ENCODE results near the gene ERC2. TPM values are rescaled to one million over a fixed set of nuclear protein-coding genes. Genes with fewer than 3 reads are reported as not detected.

ERC2 gene
- total RNA-seq, 1 donor from 2014 or later = 0.53 TPM

DNA sequence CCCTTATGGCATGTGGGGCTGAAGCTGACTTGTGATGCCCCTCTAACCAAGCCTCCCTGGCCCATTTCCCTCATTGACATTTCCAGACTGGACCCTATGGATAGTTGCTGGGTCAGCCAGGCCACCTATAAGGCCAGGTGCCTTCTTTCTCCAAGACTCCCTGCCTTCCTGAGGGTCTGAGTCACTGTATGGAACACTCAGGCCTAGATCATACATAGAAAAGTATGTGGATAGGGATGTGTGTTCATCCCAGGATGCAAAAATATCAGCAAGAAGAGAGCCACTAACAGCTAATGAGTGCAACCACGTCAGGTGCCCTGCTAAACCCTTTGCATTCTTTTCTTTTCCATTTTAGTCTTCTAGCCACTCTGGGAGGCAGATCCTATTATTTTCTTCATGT lies 812.7 kb downstream of the ERC2 start:
- DNase-seq (ENCODE audit: low read depth, low spot score) = no peak

DNA sequence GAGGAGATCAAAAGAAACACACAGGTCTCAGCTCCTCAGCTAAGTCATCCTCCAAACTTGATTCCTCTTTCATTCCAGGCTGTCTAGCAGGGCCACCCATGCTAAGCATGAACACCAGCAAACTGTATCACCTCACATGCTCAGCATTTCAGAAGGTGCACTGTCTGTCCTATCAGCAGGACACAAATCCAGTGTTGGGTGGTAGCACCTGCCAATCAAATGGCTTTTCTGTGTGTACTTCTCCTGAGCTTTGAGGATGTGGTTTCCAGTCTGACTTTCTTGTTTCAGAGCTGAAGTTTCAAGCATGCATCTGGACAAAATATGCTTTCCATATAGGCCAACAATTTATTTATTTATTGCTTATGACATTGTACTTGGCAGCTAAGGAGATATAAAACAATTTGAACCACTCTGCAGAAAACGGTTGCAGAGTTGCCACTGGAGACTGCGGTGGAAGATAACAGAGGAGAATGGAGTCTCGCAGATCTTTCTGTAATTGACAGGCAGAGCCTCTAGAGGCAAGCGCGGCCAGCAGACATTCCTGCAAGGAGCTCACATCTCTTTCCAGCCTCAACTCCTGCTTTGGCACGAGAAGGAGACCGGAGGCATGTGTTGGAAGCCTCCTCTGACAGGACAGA lies 814.0 kb downstream of the ERC2 start:
- no peak for DNase-seq (ENCODE audit: low read depth, low spot score)

DNA sequence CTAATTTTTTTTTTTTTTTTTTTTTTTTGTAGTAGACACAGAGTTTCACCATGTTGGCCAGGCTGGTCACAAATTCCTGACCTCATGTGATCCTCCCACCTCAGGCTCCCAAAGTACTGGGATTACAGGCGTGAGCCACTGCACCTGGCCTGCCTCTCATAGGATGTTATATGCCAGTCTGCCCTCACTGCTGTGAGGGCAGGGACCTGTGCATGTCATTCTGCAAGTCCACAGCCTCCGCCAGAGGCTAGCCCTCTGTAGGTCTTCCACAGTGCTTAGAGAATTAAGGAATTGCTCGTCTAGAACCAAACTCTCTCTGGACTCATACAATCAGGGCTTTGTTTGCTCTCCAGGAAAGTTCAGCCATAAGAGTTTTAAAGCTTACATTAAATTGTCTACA lies 817.3 kb downstream of the ERC2 start:
- DNase-seq (ENCODE audit: low read depth, low spot score) = no peak

DNA sequence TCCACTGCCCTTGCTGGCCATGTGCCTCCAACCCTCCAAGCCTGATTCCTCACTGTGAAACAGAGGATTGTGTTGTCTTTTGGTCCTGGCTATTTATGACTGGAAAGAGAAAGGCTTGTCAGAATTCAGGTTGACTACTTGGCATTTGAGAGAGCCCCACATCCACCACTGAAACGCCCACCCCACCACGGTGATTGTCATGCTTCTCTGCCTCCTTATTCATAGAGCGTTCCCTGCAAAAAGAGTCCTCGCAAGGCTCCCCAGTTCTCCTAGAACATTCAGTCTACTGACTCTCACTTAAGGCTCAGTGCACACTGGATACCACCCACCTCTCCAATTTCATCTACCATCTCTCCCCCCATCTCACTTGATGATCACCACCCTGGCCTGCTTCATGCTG lies 818.3 kb downstream of the ERC2 start:
- no peak for DNase-seq (ENCODE audit: low read depth, low spot score)

DNA sequence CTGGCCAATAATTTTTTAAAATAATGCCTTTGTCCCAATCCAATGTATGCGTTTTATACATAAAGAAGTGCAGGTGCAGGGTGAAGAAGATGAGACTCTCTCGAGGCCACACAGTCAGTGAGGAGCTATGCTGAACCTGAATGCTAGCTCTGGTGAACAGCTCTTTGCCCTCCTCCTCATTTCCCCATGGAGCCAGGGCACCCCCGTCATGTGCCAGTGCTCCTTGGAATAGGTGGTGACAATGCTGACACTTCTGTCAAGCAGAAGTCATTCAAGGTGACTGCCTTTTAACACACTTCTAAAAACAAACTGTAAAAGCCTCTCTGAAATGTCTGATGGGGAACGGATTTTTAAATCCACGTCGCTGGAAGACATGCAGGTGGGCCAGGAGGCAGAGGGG lies 818.7 kb downstream of the ERC2 start:
- DNase-seq (ENCODE audit: low read depth, low spot score) = no peak

DNA sequence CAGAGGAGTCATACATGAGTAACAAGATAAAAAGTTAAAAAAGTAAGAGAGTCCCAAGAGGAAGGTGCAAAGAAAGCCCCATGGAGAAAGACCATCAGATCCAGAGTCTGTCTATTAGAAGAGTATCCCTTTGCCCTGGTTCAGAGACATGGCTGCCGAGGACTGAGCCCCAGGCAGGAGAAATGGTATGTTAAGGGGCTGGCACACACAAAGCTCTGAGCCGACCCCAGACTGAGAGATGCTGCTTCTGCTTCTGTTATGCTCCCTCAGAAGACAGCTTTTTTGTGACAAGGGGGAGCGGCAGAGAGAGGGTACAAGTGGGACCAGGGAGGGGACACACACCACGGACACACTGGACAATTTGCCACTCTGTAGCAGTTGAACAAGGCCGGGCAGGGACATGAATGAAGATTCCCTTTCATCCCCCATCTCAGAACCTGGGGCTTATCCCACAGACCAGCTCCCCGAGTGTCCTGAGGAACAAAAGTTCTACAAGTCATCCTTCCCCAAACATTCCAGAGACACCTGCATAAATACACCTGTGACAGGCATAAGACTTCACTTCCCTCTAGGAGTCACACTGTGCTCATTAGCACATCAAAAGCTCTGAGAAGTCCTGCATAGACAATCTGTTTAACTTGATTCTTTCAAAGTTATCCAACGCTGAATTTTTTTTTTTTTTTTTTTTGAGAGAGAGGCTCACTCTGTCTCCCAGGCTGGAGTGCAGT lies 819.5 kb downstream of the ERC2 start:
- no peak for DNase-seq (ENCODE audit: low read depth, low spot score)

DNA sequence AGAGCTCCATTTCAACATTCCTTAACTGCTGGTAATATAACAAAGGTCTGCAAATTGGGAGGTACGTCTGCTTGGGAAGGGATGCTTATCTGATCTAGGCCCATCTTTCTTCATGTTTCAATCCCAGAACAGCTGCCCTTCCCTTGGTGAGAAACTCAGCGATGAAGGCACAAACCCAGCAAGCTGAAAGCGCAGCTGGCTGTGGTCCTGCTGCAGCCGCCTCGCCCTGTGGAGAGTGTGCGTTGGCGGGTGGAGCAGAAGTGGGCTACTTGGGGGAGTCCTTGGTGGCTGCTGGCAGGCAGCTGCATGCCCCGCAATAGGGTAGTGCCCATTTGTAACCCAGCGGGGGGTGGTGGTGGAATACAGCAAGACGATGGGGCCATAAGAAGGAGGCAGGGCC lies 820.6 kb downstream of the ERC2 start:
- no peak for DNase-seq (ENCODE audit: low read depth, low spot score)

DNA sequence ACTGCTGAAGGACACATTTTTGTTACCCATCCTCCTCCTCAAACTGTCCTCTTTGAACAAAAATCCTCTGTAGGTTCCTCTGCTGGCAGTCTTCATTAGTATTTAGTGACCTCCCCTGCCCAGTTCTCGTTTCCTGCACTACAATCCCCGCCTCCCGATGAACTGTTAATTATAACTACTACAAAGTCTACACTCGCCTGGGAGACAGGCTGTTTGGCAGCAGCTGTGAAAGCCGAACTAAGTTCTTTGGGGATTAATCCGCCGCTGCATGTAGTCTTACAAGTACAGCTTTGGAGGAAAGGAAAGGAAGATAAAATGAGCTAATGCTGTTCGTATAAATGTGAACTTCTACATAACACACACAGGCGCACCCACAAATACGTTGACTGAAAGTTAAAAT lies 821.2 kb downstream of the ERC2 start:
- DNase-seq (ENCODE audit: low read depth, low spot score) = no peak

DNA sequence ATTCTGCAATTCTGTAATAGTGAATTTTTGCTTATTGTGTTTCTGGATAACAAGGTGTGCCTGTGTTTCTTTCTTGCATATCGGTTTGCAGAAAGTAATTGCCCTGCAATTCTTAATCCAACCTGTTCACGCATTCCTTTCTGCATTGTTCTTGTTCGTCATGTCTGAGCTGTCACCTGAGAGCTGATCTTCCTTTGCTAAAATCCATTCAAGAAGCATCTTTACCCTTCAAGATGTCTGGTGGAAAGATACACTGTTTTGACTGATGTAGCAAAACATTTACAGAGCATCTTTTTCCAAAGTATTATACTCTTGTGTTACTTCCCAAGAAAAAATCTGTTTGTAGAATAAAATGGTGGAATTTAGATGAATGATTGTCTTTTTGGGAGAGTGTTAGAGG lies 822.1 kb downstream of the ERC2 start:
- DNase-seq (ENCODE audit: low read depth, low spot score) = no peak

DNA sequence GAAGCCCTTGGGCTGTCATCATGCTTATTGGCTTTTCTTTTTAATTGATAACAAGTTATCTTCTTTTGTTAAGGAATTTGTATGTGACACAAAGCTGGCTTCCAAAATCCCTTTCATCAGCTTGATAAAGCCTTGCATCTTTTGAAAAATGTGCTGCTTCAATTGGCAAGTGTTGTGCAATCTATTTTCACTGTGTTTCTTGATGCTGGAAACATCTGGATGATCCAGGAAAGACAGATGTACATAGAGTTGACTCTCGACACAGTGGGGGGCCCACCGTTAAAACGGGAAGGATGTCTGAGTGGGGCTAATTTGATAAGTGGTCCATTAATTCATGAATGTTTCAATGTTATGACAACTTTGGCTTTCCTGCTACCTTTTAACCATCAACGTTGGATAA lies 822.8 kb downstream of the ERC2 start:
- DNase-seq (ENCODE audit: low read depth, low spot score) = no peak

DNA sequence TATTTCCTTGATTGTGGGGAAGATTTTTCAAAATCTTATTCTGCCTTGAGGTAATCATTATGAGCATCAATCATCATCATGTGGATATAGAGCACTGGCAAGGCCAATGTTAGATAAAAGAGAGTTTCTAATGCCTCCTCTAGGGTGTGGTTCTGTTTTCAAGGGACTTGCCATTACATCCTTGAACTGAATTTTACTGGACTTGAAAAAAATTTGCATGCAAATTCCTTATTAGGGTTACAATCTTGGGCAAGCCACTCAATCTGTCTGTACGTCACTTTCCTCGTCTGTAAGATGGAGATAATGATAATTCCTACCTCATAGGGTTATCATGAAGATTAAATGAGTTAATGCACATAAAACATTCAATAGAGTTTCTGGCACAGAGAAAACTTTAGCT lies 825.0 kb downstream of the ERC2 start:
- DNase-seq (ENCODE audit: low read depth, low spot score) = no peak

DNA sequence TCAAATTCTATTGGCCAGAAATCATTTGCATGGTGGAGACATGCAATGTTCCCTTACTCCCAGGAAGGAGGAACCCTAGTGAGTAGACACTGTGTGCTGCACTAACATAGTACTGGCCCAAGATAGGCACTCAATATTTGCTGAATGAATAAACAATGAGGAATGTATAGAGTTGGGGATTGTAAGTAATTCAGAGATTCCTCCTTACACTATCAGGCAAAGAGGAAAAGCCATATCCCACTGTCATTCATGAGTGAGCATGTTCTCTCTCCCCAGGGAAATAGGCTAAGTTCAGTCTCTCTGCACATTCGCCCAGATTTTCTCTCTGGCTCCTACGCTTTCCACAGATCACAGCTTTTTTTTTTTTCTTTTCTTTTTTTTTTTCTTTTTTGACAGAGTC lies 826.3 kb downstream of the ERC2 start:
- no peak for DNase-seq (ENCODE audit: low read depth, low spot score)

DNA sequence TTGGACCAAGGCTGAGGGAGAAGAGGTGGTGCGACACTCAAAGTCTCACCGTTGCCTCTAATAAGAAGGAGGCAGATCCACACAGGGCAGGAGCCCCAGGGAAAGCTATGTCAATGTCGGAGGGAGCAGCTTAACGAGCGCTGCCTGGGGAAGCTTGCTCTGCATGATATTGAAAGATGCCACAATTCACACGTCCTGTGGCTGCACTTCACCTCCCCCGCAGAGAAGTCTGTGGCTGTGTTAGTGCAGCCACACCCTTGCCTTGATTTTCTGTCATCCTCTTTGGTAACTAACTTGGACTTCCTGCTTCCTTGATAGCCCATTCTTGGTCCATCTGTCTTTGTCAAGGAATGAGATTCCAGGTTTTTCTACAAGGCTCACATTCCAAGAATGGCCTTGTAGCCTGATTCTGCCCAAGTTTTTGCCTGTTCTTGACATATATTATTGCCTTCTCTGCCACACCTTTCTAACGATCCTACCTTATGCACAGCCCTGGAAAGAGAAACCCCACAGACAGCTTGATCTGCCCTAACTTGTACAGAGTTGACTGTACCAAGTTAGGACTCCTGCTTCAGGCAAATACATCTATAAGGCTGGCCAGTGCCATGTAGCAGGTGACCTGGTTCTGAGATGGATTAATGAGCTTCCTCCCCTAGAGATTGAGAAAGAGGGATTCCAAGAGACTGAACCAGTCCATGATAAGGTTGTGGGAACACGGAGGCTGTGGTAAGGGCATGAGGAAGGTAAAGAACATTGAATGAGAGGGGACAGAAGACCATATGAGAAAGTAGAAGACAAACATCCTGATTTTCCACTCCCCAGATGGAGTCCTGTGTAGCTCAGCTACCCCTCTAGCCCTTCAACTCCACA lies 828.1 kb downstream of the ERC2 start:
- DNase-seq (ENCODE audit: low read depth, low spot score) = no peak

DNA sequence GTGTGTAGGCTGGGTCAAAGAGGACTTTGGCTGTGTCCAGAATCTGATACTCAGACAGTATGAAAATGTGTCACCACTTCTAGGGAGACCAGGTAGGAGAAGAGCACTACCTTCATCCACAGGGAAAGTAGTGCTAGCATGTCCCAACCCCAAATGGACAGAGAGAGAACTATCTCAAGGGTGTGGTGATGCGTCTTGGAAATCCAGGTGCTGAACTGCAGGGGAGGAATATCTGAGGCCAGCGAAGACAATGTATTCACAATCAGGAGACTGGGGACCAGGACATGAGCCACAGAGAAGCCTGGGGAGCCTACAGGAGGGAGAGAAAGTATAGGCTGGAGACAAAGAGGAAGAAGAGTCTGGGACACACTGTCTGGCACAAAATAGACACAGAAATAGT lies 829.1 kb downstream of the ERC2 start:
- DNase-seq (ENCODE audit: low read depth, low spot score) = no peak

DNA sequence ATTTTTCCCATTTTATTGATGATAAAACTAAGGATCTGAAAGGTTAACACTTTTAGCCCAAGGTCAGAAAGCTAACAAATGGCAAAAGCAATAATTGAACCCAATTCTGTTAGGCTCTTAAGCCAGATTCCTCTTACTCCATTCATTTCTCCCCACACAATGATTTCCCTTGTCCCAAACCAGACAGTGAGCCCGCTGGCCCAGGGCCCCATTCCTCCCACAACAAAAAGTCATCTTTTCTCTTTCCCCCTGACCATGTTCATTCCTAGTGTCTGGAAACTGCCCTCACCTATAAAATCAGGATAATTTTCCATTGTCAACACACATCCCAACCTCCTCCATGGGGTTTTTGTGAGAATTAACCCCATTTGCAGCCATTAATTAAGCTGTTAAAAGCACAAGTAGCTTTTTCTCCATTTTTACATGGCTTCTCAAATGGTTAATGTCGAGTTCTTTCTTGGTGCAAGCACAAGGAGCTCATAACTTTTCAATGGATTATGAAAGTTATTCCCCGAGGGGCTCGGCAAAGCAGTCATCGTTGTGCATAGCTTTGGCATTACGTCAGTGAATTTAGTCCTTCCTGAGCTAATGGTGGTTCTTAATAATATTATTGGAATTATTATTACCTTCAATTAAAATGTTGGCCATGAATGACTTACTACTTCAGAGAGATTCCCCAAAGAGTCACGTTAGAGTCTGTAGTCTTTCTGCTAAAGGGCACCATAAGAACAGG lies 830.2 kb downstream of the ERC2 start:
- DNase-seq (ENCODE audit: low read depth, low spot score) = no peak

DNA sequence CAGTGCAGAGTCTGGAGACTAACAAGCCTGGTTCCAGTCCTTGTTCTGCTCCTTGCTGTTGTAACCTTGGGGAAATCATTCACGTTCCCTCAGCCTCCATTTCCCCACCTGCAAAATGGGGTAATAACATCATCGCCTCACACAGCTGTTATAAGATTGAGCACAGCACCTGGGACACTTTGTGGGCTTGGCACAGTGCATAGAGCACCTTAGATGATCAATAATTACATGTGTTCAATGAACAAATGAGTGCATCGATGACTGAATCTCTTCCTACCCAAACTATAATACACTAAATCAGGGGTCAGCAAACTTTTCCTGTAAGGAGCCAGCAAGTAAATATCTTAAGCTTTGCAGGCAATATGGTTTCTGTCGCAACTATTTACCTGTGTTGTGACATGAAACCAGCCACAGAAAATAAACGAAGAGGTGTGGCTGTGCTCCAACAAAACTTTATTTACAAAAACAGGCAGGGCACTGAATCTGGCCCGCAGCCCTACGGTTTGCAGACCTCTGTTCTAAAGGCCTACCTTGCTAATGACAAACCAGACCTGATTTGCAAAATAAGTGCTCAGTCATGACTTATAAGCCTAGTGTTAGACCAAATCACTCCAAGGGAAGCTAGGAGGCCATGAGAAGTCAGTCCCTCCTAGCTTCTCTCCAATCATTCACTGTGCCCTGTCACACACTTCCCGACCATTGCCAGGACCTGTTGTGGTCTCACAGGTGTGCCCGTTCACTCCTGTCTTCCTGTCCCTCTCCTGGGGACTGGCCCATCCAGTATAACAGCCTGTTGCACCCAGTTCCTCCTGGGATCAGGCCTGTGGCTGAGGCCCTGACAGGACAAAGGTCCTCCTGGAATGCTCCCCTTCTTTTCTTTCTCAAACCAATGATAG lies 831.7 kb downstream of the ERC2 start:
- no peak for DNase-seq (ENCODE audit: low read depth, low spot score)

DNA sequence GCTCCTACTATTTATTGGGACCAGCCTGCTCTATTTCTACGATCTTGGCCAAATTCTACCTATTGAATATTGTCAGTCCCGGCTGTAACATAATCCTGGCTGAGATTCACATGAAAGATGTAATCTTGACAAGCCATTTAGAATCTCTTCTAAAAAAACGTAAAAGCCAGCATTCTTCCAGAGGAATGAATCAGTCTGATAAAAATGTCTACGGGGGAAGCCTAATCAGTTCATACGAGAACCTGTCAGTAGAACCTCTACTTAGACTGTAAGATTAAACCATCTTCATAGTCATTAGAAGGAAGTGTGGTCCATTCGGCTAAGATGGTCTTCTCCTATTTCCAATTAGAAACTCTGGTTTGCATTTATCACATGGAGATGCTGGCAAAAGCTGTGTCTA lies 833.9 kb downstream of the ERC2 start:
- DNase-seq (ENCODE audit: low read depth, low spot score) = no peak

DNA sequence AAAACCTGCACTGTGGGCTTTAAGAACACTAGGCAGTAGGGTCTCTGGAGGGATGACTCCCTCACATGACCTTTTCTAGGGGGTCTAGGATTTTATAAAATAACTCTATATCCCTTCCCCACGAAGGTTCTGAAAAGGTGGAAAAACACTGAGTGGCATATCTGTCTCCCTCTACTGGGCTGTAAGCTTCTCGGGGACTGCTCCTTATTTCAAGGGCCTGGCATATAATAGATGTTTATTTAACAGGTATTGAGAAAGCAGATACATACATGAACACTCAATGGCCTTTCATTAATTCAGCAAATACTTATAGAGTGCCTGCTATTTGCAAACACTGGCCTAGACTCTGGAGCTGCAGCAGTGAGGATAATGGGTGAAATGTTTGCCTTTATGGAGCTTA lies 834.9 kb downstream of the ERC2 start:
- DNase-seq (ENCODE audit: low read depth, low spot score) = no peak

DNA sequence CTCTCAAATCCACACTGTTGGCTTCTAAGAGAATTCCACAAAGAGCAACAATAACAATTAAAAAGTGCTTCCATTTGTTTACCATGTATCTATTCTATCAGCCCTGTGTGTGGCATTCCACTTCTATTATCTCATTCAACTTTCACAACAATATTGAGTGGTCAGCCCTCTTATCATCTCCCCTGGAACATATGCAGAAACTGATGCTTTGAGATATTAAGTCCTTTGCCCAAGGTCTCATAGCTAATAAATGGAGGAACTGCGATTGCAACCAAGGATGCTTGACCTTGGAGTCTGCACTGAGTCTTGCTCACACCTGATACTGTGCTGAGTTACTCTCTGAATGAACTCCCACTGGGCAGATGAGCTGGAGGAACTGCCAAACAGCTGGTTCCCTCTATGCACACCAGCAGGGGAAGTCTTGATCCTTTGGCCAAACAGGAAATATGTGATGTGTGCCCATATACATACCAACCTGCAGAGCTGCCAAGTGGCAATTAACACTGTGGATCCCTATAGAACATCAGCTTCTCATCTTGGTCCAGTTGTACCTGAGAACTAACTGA lies 836.4 kb downstream of the ERC2 start:
- no peak for DNase-seq (ENCODE audit: low read depth, low spot score)

DNA sequence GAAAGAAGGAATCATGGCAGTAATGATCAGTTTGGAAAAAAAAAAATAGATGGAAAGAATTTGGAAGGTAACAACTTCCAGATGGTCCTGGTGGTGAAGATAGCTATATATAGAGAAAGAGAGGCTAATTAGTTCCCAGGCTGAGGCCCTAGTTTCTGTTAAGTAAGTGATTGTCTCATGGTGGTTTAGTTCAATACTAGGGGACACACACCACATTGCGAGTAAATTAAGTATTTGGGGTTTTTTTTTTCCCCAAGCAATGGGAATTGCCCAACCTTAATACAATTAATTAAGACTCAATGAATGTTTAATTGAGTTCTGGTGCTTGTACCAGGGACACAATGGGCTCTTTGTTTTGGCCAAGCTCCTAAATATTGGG lies 837.4 kb downstream of the ERC2 start:
- no peak for DNase-seq (ENCODE audit: low read depth, low spot score)
